Mesenchymal stem cell (in vitro differentiated cells and primary cell): Measurements from ENCODE around the gene APLF.

Experiments used
- DNase-seq: peaks from one replicate; pipeline ENCODE4 v3.0.0-alpha.2; 2013
- H2AFZ ChIP-seq: one replicate; pipeline ENCODE4 v1.6.1; 2013; ENCODE audit warnings: low read depth, mild to moderate bottlenecking, control low read depth, inconsistent platforms, low read length, moderate library complexity
- H2AK5ac ChIP-seq: 2 replicates; pipeline ENCODE4 v1.6.1; 2013; ENCODE audit warnings: low read length, moderate library complexity, mild to moderate bottlenecking, inconsistent platforms; ENCODE audit not compliant: severe bottlenecking
- H2BK120ac ChIP-seq: one replicate; pipeline ENCODE4 v1.6.1; 2013; ENCODE audit warnings: low read depth, mild to moderate bottlenecking, inconsistent platforms, low read length, moderate library complexity
- H2BK12ac ChIP-seq, 2 experiments: one replicate each; pipeline ENCODE4 v1.6.1; 2013; ENCODE audit warnings: inconsistent platforms in 2 of 2, low read length in 2 of 2, mild to moderate bottlenecking in 2 of 2, moderate library complexity in 2 of 2, control low read depth in 1 of 2
- H2BK15ac ChIP-seq: one replicate; pipeline ENCODE4 v1.6.1; 2013; ENCODE audit warnings: mild to moderate bottlenecking, low read depth, inconsistent platforms; ENCODE audit not compliant: poor library complexity, severe bottlenecking
- H2BK5ac ChIP-seq: 2 replicates; pipeline ENCODE4 v1.6.1; 2013; ENCODE audit warnings: low read depth, mild to moderate bottlenecking, low read length, control low read depth, inconsistent platforms; ENCODE audit not compliant: poor library complexity, severe bottlenecking
- H3K14ac ChIP-seq, 2 experiments: one replicate each; pipeline ENCODE4 v1.6.1; 2013; ENCODE audit warnings: inconsistent platforms in 2 of 2, low read length in 2 of 2, control low read depth in 1 of 2, mild to moderate bottlenecking in 1 of 2, moderate library complexity in 1 of 2
- H3K18ac ChIP-seq, 2 experiments: one replicate each; pipeline ENCODE4 v1.6.1; 2013; ENCODE audit warnings: inconsistent platforms in 2 of 2, low read length in 2 of 2, control low read depth in 1 of 2, low read depth in 1 of 2, mild to moderate bottlenecking in 1 of 2
- H3K23ac ChIP-seq, 2 experiments: one replicate each; pipeline ENCODE4 v1.6.1; 2013; ENCODE audit warnings: inconsistent platforms in 2 of 2, low read length in 2 of 2, mild to moderate bottlenecking in 2 of 2, moderate library complexity in 2 of 2, control low read depth in 1 of 2
- H3K27ac ChIP-seq: 2 replicates; pipeline ENCODE4 v1.5.1; 2013; ENCODE audit warnings: mild to moderate bottlenecking, moderate library complexity, low read length, control low read depth, inconsistent platforms; ENCODE audit not compliant: poor library complexity, severe bottlenecking
- H3K27me3 ChIP-seq, 2 experiments: 2 replicates each; pipeline versions ENCODE4 v1.6.1 to v1.7.0; 2013; ENCODE audit warnings: low read length in 2 of 2, mild to moderate bottlenecking in 2 of 2, moderate library complexity in 2 of 2, control low read depth in 1 of 2, inconsistent platforms in 1 of 2; ENCODE audit not compliant: control insufficient read depth in 1 of 2, insufficient read depth in 1 of 2
- H3K36me3 ChIP-seq, 2 experiments: 2 replicates each; pipeline versions ENCODE4 v1.6.1 to v1.7.0; 2013; ENCODE audit warnings: low read length in 2 of 2, control low read depth in 1 of 2, inconsistent platforms in 1 of 2, low read depth in 1 of 2, mild to moderate bottlenecking in 1 of 2; ENCODE audit not compliant: insufficient read depth in 2 of 2, control insufficient read depth in 1 of 2
- H3K4ac ChIP-seq, 2 experiments: one replicate each; pipeline ENCODE4 v1.6.1; 2013; ENCODE audit warnings: inconsistent platforms in 2 of 2, low read length in 2 of 2, mild to moderate bottlenecking in 2 of 2, moderate library complexity in 2 of 2, control low read depth in 1 of 2, low read depth in 1 of 2
- H3K4me1 ChIP-seq: 2 replicates; pipeline ENCODE4 v1.6.1; 2013; ENCODE audit warnings: low read depth, low read length, control low read depth; ENCODE audit not compliant: control insufficient read depth, insufficient read depth
- H3K4me2 ChIP-seq: 2 replicates; pipeline ENCODE4 v1.6.1; 2013; ENCODE audit warnings: low read length, mild to moderate bottlenecking, inconsistent platforms; ENCODE audit not compliant: poor library complexity, severe bottlenecking
- H3K4me3 ChIP-seq, 2 experiments: 2 replicates each; pipeline versions ENCODE4 v1.5.1 to v1.7.0; 2013; ENCODE audit warnings: low read length in 2 of 2, mild to moderate bottlenecking in 2 of 2, control low read depth in 1 of 2, low read depth in 1 of 2; ENCODE audit not compliant: insufficient read depth in 1 of 2
- H3K79me1 ChIP-seq: replicated peaks from 2 replicates; pipeline ENCODE4 v1.6.1; 2013; ENCODE audit warnings: mild to moderate bottlenecking, control low read depth, low read length, inconsistent platforms; ENCODE audit not compliant: poor library complexity, severe bottlenecking
- H3K9ac ChIP-seq: 2 replicates; pipeline ENCODE4 v1.7.0; 2013; ENCODE audit warnings: mild to moderate bottlenecking, low read length, moderate library complexity
- H3K9me3 ChIP-seq: 2 replicates; pipeline ENCODE4 v1.7.0; 2013; ENCODE audit warnings: mild to moderate bottlenecking, low read length; ENCODE audit not compliant: control insufficient read depth
- H4K8ac ChIP-seq: one replicate; pipeline ENCODE4 v1.6.1; 2013; ENCODE audit warnings: inconsistent platforms, mild to moderate bottlenecking, low read length, moderate library complexity
- H4K91ac ChIP-seq: one replicate; pipeline ENCODE4 v1.6.1; 2013; ENCODE audit warnings: mild to moderate bottlenecking, low read length, inconsistent platforms
- WGBS: methylation state at CpG from one replicate; pipeline ENCODE4 v1.1.7; 2013; ENCODE audit warnings: mixed read lengths; 5-methylcytosine and 5-hydroxymethylcytosine counted together

The APLF gene

DNA sequence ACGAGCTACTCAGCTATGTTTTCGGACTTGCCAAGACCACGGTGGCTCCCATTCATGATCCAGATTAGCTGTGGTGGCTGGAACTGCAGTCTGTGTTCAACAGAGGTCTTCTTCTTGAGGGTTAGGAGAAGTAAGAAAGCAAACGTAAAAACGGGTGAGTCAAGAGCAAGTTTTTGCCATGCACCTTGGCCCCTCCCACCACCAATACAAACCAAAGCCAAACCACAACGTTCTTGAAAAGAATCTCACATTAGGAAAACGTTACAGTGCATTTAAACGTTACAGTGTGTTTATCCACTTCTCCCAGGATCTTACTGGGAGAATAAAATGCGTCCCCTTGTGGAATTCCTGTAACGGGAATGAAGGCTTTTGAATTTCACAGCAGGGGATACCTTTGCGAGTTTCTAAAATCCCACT, 1.0 kb upstream of the APLF start:
- Histone ChIP-seq H4K8ac (no peak overlapping the region), H2AK5ac (no peak overlapping the region), H3K4me1 (no peaks in the 10 kb centered on the region), H2BK5ac (no peak overlapping the region), H3K4me2 (peak overlapping the region; percentile 92), H2AFZ (no peak overlapping the region), H3K9ac (peak overlapping the region; percentile 92), H3K27ac (peak overlapping the region; percentile 18), H3K9me3 (no peaks in the 10 kb centered on the region), H2BK120ac (no peak overlapping the region), H2BK15ac (no peak overlapping the region), H4K91ac (no peak overlapping the region), H3K23ac (no peak overlapping the region), H3K79me1 (peaks cover 12% of the 10 kb centered on the region), H3K27me3 (no peaks in the 10 kb centered on the region), H3K4ac (no peak overlapping the region), H3K4me3 (peak overlapping the region in 1 of 2 experiments; percentile 93), H3K14ac (no peak overlapping the region), H3K36me3 (no peaks in the 10 kb centered on the region), H2BK12ac (no peak overlapping the region), H3K18ac (no peak overlapping the region)
- 21% methylated on average over 11 of the region's 11 CpGs for WGBS
- DNase-seq = peak; percentile 73

DNA sequence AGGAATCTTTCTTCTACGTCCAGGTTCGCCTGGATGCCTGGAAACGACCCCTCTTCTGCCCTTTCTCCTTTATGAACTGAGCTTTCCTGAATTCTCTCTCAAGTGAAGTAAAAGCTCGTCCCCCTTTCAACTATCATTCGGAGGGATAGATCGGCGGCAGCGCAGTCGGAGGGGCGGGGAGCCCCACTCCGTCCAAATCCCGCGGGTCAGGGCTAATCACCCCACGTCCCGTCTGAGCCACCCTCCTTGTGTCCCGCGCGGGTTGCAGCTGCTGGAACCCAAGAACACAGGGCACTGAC, 658 bp upstream of the APLF start:
- peak overlapping the region; percentile 96 for H2AFZ ChIP-seq
- H2BK15ac ChIP-seq = no peak overlapping the region
- no peaks in the 10 kb centered on the region for H3K9me3 ChIP-seq
- no peak overlapping the region for H4K91ac ChIP-seq
- H3K18ac ChIP-seq = peak overlapping the region in 1 of 2 experiments; percentile 88
- no peaks in the 10 kb centered on the region for H3K36me3 ChIP-seq
- peak overlapping the region in 1 of 2 experiments; percentile 21 for H2BK12ac ChIP-seq
- peaks cover 13% of the 10 kb centered on the region for H3K79me1 ChIP-seq
- no peak overlapping the region for H2BK120ac ChIP-seq
- peak overlapping the region; percentile 36 for H3K27ac ChIP-seq
- peak overlapping the region; percentile 93 to 97 for H3K4me3 ChIP-seq
- no peak overlapping the region for H2AK5ac ChIP-seq
- WGBS = 0% methylated on average over 18 of the region's 18 CpGs
- no peaks in the 10 kb centered on the region for H3K27me3 ChIP-seq
- no peak overlapping the region for H2BK5ac ChIP-seq
- no peak overlapping the region for H3K4ac ChIP-seq
- DNase-seq = no peak
- H3K9ac ChIP-seq = peak overlapping the region; percentile 92
- peak overlapping the region in 1 of 2 experiments; percentile 94 for H3K14ac ChIP-seq
- H3K23ac ChIP-seq = no peak overlapping the region
- H3K4me1 ChIP-seq = no peaks in the 10 kb centered on the region
- H4K8ac ChIP-seq = no peak overlapping the region
- H3K4me2 ChIP-seq = peak overlapping the region; percentile 92

DNA sequence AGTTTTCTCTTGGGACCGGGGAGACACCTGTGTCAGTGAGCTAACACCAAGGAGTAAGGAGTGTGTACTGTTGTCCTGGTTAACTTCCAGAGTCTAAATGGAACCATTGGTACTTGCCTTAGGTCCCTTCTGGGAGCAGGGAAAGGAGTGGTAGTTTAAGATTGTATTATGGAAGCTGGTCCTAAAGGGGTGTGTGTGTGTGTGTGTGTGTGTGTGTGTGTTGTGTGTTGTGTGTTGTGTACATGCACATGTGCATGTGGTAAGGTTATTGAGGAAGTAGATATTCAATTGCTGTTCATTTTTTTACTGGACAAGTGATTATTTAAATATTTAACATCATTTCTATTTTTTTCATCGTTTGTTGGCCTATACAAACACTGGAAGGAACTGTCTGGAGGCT, 1.4 kb downstream of the APLF start:
- Histone ChIP-seq H3K9me3 (no peaks in the 10 kb centered on the region), H2BK12ac (no peak overlapping the region), H3K4me1 (no peaks in the 10 kb centered on the region), H2BK120ac (no peak overlapping the region), H2BK5ac (no peak overlapping the region), H3K14ac (no peak overlapping the region), H3K27ac (no peak overlapping the region), H3K4me2 (no peak overlapping the region), H3K27me3 (no peaks in the 10 kb centered on the region), H2AFZ (no peak overlapping the region), H3K4me3 (peak overlapping the region in 1 of 2 experiments; percentile 93), H3K9ac (peak overlapping the region; percentile 92), H4K8ac (no peak overlapping the region), H3K36me3 (no peaks in the 10 kb centered on the region), H3K18ac (no peak overlapping the region), H2BK15ac (no peak overlapping the region), H3K23ac (no peak overlapping the region), H4K91ac (no peak overlapping the region), H3K79me1 (peaks cover 16% of the 10 kb centered on the region), H3K4ac (no peak overlapping the region), H2AK5ac (no peak overlapping the region)
- 83% methylated on average over 2 of the region's 2 CpGs for WGBS
- DNase-seq = no peak

DNA sequence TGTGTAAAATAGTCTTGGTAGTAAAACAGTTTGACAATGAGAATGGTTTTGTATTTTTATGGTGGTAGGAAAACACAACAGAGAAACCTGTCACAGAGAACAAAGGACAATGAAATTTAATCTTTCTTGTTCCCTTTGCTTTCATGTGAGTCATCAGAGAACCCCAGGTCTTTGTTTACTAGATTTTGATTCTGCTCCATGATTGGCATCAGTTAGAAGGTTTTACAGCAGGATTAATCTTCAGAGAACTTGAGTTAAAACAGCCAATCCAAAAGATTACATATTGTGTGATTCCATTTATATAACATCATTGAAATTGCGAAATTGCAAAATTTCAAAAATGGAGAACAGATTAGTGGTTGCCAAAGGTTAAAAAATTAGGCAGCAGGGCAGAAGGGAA, 2.5 kb downstream of the APLF start:
- no peak overlapping the region for H2BK5ac ChIP-seq
- no peaks in the 10 kb centered on the region for H3K9me3 ChIP-seq
- H3K4ac ChIP-seq = no peak overlapping the region
- WGBS = 96% methylated on average over 1 of the region's 1 CpG
- no peak overlapping the region for H2BK15ac ChIP-seq
- H3K4me1 ChIP-seq = no peaks in the 10 kb centered on the region
- no peaks in the 10 kb centered on the region for H3K36me3 ChIP-seq
- no peak overlapping the region for H3K9ac ChIP-seq
- no peak overlapping the region for H2AK5ac ChIP-seq
- no peak overlapping the region for H2AFZ ChIP-seq
- no peak overlapping the region for H3K4me3 ChIP-seq
- no peak overlapping the region for H4K8ac ChIP-seq
- H3K18ac ChIP-seq = no peak overlapping the region
- H2BK120ac ChIP-seq = no peak overlapping the region
- H3K14ac ChIP-seq = no peak overlapping the region
- no peak overlapping the region for H3K27ac ChIP-seq
- H3K79me1 ChIP-seq = peaks cover 19% of the 10 kb centered on the region
- DNase-seq = no peak
- H4K91ac ChIP-seq = no peak overlapping the region
- no peak overlapping the region for H2BK12ac ChIP-seq
- no peaks in the 10 kb centered on the region for H3K27me3 ChIP-seq
- H3K4me2 ChIP-seq = no peak overlapping the region
- H3K23ac ChIP-seq = no peak overlapping the region
